Measurements from ENCODE around the gene SPAG4.

GRCh38 chr20:35602851-35603495 lies 12.7 kb upstream of the SPAG4 start:
- TF ChIP-seq ZNF571 (tag by site-specific recombination; IDR thresholded peaks at IDR 0.05) (no peak), CTCF (tag by site-specific recombination; IDR thresholded peaks at IDR 0.05) (no peak), ZNF174 (tag by site-specific recombination; IDR thresholded peaks at IDR 0.05) (no peak), ZNF785 (tag by site-specific recombination; IDR thresholded peaks at IDR 0.05) (no peak), ZNF423 (tag by site-specific recombination; IDR thresholded peaks at IDR 0.05) (no peak), ZNF274 (IDR thresholded peaks at IDR 0.05; ENCODE audit: low read length) (no peak), ZNF274 (tag by site-specific recombination; IDR thresholded peaks at IDR 0.05; ENCODE audit: borderline replicate concordance) (no peak), ZFP3 (tag by site-specific recombination; IDR thresholded peaks at IDR 0.05; ENCODE audit: low read depth) (no peak)
